ENCODE data around the gene XYLT1. TPM values are rescaled to one million over a fixed set of nuclear protein-coding genes. Genes with fewer than 3 reads are reported as not detected.
"Not testable (repeated sequence)": the region's sequence is repeated elsewhere in the genome, so short reads cannot be mapped to it uniquely, and the experiment has no call there.

XYLT1 gene
- total RNA-seq, 1 experiment from 2014 or later: under 0.01 TPM

DNA sequence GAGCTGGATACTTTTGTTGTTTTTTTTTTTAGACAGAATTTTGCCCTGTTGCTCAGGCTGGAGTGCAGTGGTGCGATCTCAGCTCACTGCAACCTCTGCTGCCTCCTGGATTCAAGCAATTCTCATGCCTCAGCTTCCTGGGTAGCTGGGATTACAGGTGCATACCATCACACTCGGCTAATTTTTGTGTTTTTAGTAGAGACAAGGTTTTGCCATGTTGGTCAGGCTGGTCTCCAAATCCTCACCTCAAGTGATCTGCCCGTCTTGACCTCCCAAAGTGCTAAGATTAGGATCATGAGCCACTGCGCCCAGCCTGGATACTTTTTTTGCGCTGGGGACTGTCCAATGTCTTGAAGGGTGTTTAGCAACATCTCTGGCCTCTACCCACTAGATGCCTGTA is 32.6 kb upstream of the XYLT1 start:
- Histone ChIP-seq H3K27me3 (no peaks in the 10 kb centered on the region), H3K4me1 (no peaks in the 10 kb centered on the region), H3K9me3 (replicated peaks) (no peaks in the 10 kb centered on the region), H3K36me3 (no peaks in the 10 kb centered on the region), H3K4me3 (no peak overlapping the region), H3K27ac (no peak overlapping the region)
- DNase-seq: no peak

DNA sequence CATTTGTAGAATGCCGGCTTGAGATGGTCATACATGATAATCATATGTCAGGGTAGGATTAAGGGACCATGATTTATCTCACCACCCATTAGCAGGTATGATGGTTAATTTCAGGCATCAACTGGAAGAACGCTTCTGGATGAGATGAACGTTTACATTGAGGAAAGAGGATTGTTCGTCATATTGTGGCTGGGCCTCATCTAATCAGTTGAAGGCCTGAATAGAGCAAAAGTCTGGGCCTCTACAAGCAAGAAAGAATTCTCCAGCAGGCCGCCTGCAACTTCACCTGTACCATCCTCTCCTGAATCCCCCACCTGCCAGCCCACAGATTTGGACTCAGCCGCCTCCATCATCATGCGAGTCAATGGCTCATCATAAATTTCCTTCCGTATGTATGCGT is 30.6 kb upstream of the XYLT1 start:
- H3K36me3 ChIP-seq: no peaks in the 10 kb centered on the region
- no peaks in the 10 kb centered on the region for H3K4me1 ChIP-seq
- no peaks in the 10 kb centered on the region for H3K27me3 ChIP-seq
- no peak for DNase-seq
- no peak overlapping the region for H3K4me3 ChIP-seq
- H3K9me3 ChIP-seq (replicated peaks): no peaks in the 10 kb centered on the region
- H3K27ac ChIP-seq: no peak overlapping the region

DNA sequence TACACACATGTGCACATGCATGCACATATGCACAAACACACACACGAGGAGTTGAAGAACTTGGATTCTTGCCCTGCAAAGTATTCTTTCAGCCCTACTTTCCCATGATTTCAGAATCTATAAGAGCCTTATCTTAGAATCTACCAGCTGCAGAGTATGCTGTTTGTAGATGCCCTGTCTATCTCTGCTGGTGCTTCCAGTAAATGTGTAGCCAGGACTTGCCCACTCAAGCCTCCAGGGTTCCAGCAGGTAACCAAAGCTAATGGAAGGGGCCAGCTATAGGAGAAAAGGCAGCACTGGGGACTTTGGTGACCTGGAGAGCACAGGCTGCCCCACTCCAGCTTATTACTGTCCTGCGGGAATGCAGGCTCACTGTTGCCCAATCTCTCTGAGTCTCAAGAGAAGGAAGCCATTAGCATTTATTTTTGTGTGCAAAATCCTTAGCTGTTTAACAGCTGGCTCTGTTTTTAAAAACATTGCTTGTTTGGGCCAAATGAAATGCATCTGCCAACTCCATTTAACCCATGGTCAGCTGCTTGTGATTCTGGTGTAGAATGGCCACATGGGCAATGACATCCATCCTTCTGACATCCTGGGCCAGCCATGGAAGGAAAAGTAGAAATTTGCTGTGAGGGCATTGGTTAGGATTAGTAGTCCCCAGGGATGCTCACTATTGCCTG is 28.6 kb upstream of the XYLT1 start:
- no peak for DNase-seq
- Histone ChIP-seq H3K27me3 (no peaks in the 10 kb centered on the region), H3K4me1 (no peaks in the 10 kb centered on the region), H3K36me3 (no peaks in the 10 kb centered on the region), H3K27ac (no peak overlapping the region), H3K9me3 (replicated peaks) (no peaks in the 10 kb centered on the region), H3K4me3 (no peak overlapping the region)

DNA sequence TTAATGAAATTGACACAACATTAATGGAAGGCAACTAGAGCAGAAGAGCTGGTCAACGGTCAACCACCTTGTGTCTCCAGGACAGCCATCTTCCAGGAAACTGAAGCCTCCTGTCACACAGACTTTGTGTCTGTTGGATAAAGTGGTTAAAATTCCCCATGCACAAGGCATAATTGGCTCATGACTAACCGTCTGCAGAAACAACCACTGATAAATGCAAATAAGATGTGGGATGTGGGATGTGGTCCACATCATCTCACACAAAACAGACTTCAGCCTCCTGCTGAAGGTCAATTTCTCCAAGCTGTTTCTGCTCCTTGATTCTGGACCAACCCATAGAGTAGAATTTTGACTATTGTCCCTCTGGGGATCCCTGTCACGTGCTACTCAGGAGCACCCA is 26.9 kb upstream of the XYLT1 start:
- Histone ChIP-seq H3K27ac (no peak overlapping the region), H3K4me1 (no peaks in the 10 kb centered on the region), H3K9me3 (replicated peaks) (no peaks in the 10 kb centered on the region)

DNA sequence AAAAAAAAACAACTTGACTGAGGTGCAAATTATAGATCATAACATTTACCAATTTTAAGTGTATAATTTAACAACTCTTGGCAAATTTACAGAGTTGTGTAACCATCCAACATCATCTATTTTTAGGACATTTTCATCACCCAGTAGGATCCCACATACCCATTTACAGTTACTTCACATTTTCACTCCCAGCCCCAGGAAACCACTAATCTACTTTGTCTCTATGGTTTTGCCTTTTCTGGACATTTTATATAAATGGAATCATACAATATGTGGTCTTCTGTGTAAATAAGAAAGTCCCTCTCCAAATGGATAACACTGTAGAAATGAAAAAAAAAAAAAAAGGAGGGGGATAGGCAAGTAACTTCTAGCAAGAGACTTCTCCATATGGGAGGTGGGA is 26.1 kb upstream of the XYLT1 start:
- H3K27ac ChIP-seq: no peak overlapping the region
- H3K36me3 ChIP-seq: no peaks in the 10 kb centered on the region
- H3K27me3 ChIP-seq: no peaks in the 10 kb centered on the region
- no peaks in the 10 kb centered on the region for H3K9me3 ChIP-seq (replicated peaks)
- no peak overlapping the region for H3K4me3 ChIP-seq
- no peak for DNase-seq
- H3K4me1 ChIP-seq: no peaks in the 10 kb centered on the region

More for the DNA sequence above, 26.9 kb upstream of the XYLT1 start:
- Histone ChIP-seq H3K27me3 (no peaks in the 10 kb centered on the region), H3K36me3 (no peaks in the 10 kb centered on the region), H3K4me3 (no peak overlapping the region)
- DNase-seq: no peak

DNA sequence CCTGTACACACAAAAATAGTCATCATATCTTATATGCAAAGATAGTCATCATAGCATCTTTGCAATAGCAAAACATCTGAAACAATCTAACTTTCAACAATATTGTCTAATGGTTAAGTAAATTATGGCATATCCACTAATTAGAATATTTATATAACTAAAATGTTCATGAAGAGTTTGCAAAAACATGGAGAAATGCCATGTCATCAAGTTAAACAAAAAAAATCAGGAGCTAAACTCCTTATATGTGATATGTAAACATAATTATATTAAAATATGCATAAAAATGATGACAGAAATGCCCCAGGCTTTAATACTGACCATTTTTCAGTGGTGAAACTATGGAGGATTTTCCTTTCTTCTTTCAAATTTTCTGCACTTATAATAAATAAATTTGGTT is 22.3 kb upstream of the XYLT1 start:
- no peak overlapping the region for H3K27ac ChIP-seq

DNA sequence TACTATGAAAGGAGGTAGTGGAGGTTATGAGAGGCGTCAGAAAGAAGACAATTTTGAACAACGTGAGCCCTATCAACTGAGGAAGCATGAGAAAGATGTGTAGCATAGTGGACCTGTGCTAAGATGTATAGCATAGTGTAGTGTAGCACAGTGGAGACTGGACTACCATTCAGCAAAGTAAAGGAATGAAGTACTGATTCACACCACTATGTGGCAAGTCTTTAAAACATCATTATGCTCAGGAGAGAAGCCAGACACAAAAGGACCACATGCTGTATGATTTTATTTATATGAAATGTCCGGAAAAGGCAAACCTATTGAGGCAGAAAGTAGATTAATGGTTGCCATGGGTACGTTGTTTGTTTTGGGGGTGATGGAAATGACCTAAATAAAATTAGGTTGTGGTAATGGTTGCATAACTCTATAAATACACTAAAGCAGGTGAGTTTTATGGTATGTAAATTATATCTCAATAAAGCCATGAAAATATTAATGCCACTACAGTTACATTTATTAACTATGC is 20.4 kb upstream of the XYLT1 start:
- no peak overlapping the region for H3K4me3 ChIP-seq
- no peaks in the 10 kb centered on the region for H3K4me1 ChIP-seq
- H3K9me3 ChIP-seq (replicated peaks): no peaks in the 10 kb centered on the region
- no peak for DNase-seq
- H3K27me3 ChIP-seq: no peaks in the 10 kb centered on the region
- H3K27ac ChIP-seq: no peak overlapping the region
- H3K36me3 ChIP-seq: no peaks in the 10 kb centered on the region

More for the DNA sequence above, 22.3 kb upstream of the XYLT1 start:
- H3K4me1 ChIP-seq: no peaks in the 10 kb centered on the region
- H3K4me3 ChIP-seq: no peak overlapping the region
- DNase-seq: no peak
- no peaks in the 10 kb centered on the region for H3K36me3 ChIP-seq
- no peaks in the 10 kb centered on the region for H3K9me3 ChIP-seq (replicated peaks)
- no peaks in the 10 kb centered on the region for H3K27me3 ChIP-seq

DNA sequence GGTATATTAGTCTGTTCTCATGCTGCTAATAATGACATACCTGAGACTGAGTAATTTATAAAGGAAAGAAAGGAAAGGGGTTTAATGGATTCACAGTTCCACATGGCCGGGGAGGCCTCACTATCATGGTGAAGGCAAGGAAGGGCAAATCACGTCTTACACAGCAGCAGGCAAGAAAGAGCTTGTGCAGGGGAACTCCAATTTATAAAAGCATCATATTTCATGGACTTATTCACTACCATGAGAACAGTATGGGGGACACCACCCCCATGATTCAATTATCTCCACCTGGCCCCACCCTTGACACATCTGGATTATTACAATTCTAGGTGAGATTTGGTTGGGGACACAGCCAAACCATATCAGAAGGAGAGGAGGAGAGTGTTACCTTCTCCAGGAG is 17.7 kb upstream of the XYLT1 start:
- H3K27me3 ChIP-seq: no peaks in the 10 kb centered on the region
- DNase-seq: no peak

DNA sequence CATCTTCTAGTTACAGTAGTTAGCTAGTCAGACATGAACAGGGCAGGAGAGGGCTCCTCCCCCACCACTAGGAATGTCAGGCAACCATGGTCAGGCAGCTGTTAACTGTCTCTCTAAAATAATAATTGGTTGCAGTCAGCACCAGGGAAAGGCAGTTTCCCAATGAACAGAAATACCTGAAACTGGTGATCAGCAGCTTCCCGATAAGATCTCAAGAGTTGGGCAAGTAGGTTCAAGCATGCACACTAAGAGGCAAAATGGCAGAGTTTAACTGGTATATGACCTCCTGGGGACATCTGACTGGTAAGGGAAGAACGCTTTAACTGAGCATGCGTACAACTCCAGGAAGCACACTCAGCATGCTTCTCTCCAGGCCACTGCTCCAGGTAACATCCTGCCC is 12.6 kb upstream of the XYLT1 start:
- H3K4me3 ChIP-seq: no peak overlapping the region

More for the DNA sequence above, 17.7 kb upstream of the XYLT1 start:
- no peaks in the 10 kb centered on the region for H3K36me3 ChIP-seq
- H3K27ac ChIP-seq: no peak overlapping the region
- no peaks in the 10 kb centered on the region for H3K4me1 ChIP-seq
- no peaks in the 10 kb centered on the region for H3K9me3 ChIP-seq (replicated peaks)
- no peak overlapping the region for H3K4me3 ChIP-seq

DNA sequence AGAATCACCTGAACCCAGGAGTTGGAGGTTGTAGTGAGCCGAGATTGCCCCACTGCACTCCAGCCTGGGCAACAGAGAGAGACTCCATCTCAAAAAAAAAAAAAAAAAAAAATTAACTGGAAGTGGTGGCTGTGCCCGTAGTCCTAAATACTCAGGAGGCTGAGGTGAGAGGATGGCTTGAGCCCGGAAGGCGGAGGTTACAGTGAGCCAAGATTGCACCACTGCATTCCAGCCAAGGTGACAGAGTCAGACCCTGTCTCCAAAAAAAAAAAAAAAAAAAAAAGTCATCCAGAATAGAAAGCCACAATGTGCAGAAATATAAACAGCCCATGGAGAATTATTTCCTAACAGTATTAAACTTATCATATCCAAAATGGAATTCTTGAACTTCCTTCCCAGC is 11.6 kb upstream of the XYLT1 start:
- not testable (repeated sequence) for H3K4me3 ChIP-seq; H3K4me1 ChIP-seq; H3K36me3 ChIP-seq; H3K9me3 ChIP-seq (replicated peaks); H3K27ac ChIP-seq; DNase-seq; H3K27me3 ChIP-seq

More for the DNA sequence above, 12.6 kb upstream of the XYLT1 start:
- H3K36me3 ChIP-seq: no peaks in the 10 kb centered on the region
- no peaks in the 10 kb centered on the region for H3K4me1 ChIP-seq
- no peaks in the 10 kb centered on the region for H3K9me3 ChIP-seq (replicated peaks)
- H3K27ac ChIP-seq: no peak overlapping the region
- DNase-seq: no peak
- no peaks in the 10 kb centered on the region for H3K27me3 ChIP-seq

DNA sequence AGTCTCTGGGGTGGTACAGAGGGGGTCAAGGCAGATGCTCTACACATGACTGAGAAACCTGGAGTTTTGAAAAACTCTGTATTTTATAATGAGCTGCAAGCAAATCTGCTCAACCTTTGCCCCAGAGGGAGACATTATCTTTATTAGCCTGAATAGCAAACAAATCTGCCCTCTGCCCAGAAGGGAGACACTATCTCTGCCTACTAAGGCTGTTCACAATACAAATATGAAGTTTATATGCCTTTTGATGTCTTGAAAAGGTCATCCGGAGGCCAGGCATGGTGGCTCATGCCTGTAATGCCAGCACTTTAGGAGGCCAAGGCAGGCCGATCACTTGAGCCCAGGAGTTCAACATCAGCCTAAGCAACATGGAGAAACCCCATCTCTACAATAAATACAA is 11.0 kb upstream of the XYLT1 start:
- H3K27me3 ChIP-seq: no peaks in the 10 kb centered on the region
- no peak overlapping the region for H3K4me3 ChIP-seq
- H3K4me1 ChIP-seq: no peaks in the 10 kb centered on the region
- no peaks in the 10 kb centered on the region for H3K9me3 ChIP-seq (replicated peaks)
- H3K27ac ChIP-seq: no peak overlapping the region
- no peak for DNase-seq
- H3K36me3 ChIP-seq: no peaks in the 10 kb centered on the region

DNA sequence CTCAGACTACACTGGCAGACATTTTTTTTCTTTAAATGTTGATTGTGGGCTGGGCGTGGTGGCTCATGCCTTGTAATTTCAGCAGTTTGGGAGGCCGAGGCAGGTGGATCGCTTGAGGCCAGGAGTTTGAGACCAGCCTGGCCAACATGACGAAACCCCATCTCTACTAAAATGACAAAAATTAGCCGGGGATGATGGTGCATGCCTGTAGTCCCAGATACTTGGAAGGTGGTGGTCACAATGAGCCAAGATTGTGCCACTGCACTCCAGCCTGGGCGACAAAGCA is 6.4 kb upstream of the XYLT1 start:
- not testable (repeated sequence) for DNase-seq; H3K4me3 ChIP-seq; H3K27me3 ChIP-seq; H3K27ac ChIP-seq; H3K9me3 ChIP-seq (replicated peaks); H3K36me3 ChIP-seq; H3K4me1 ChIP-seq

DNA sequence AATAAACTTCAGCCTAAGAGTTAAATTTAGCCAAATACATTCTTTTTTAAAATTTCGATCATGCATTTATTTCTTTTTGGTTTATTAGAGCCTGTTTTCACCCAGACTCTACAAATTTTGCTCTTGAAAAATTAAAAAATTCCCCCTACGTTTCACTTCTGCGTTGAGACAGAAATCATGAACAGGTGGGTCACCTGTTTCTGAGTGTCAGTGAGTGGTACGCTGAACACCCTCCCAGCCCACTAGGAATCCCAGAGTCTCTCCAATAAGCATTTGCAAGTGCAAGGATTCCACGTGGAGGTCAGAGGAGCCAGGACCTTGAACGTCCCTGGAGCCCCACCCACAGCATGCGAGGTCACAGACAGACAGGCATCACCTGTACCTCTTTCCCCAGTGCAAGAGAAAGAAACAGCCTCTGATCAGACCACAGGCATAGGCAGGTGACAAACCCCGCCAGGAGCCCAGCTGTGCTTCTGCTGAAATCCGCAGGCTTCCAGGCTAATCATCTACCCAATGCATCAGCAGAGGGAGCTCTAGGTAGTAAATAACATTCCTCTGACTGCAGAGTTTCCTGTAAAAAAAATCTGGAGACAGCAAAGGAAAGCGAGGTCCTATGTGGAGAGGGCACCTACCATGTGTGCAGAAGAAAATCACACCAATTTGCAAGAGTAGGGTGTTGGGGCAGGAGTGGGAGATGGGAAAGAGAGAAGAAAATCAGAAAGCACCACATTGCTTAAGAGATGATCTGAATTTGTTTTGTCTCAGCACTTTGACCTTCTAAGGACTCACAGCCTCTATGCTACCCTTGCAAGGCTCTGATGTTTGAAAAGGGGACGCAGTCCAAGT is 5.9 kb upstream of the XYLT1 start:
- Histone ChIP-seq H3K27ac (no peak overlapping the region), H3K4me3 (no peak overlapping the region), H3K27me3 (0 out of 2 replicates have a peak, but pooled peaks cover 2% of the 10 kb centered on the region), H3K4me1 (no peaks in the 10 kb centered on the region), H3K9me3 (replicated peaks) (no peaks in the 10 kb centered on the region), H3K36me3 (no peaks in the 10 kb centered on the region)
- peak in 1 of 2 experiments; percentile 13 for DNase-seq

DNA sequence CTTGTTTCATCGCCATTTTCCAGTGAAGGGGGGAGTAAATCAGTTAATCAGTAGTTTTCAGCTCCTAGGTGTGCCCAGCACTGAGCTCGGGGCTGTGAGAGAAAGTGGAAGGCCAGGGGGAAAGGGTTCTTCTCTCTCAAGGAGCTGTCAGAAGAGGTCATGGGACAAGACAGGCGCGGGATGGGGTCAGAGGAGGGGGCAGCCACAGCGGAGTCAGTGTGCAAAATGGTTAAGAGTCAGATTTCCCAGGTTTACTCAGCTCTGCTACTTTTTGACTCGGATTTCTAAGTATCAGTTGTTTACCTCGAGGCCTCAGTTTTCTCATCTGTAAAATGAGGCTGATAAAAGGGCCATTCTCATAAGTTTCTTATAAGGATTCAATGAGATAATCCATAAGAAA is 4.3 kb upstream of the XYLT1 start:
- Histone ChIP-seq H3K4me1 (no peaks in the 10 kb centered on the region), H3K4me3 (no peak overlapping the region), H3K27me3 (0 out of 2 replicates have a peak, but pooled peaks cover 2% of the 10 kb centered on the region), H3K27ac (no peak overlapping the region), H3K36me3 (no peaks in the 10 kb centered on the region), H3K9me3 (replicated peaks) (no peaks in the 10 kb centered on the region)
- DNase-seq: no peak

DNA sequence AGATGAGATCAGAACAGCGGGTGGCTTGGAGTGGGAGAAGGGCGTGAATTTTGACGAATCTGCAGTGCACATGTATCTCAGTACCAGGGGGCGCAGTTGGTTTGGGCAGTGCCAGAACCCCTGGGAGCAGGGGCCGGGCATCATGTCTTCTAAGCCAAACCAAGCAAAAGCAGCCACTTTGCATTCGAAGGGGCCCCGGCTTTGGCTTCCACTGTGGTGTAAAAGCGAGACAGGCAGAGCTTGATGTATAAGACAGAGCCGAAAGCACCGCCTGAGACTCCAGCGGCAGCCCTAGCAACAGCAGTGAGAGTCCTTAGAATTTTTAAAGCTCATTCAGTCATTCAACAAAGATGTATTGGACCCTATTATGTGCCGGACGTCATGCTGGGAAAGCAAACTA is 3.8 kb upstream of the XYLT1 start:
- Histone ChIP-seq H3K27ac (no peak overlapping the region), H3K4me1 (no peaks in the 10 kb centered on the region), H3K9me3 (replicated peaks) (no peaks in the 10 kb centered on the region), H3K36me3 (no peaks in the 10 kb centered on the region), H3K27me3 (0 out of 2 replicates have a peak, but pooled peaks cover 2% of the 10 kb centered on the region), H3K4me3 (no peak overlapping the region)
- DNase-seq: no peak
